Fibroblast of the aortic adventitia (primary cell): ENCODE measurements around the gene NFX1. TPM values are rescaled to one million over a fixed set of nuclear protein-coding genes. Genes with fewer than 3 reads are reported as not detected.
A peak's percentile ranks its signal among the peaks of the same experiment; 100 is the strongest.

Source experiments
- DNase-seq: peaks from one replicate; pipeline ENCODE4 v3.0.0-alpha.2; 2010; ENCODE audit warnings: low read depth
- H3K4me3 ChIP-seq: 2 replicates; pipeline ENCODE4 v1.5.1; 2011; ENCODE audit warnings: low read depth, mild to moderate bottlenecking, control low read depth, low read length, moderate library complexity
- total RNA-seq: library from RNA; depleted of rRNA; stranded (reverse); fragments of >200 nt; gene quantifications from 2 replicates; pipeline ENCODE4 v1.2.3, GENCODE V29; 2012; ENCODE audit warnings: low replicate concordance
- TF ChIP-seq, protein P1 (sequence below): IDR thresholded peaks from 2 replicates; pipeline ENCODE4 v1.5.1; 2011; ENCODE audit warnings: mild to moderate bottlenecking, low read length, control low read depth, inconsistent platforms; ENCODE audit not compliant: insufficient read depth

Gene NFX1
- total RNA-seq, 1 donor: 37.2 TPM

DNA sequence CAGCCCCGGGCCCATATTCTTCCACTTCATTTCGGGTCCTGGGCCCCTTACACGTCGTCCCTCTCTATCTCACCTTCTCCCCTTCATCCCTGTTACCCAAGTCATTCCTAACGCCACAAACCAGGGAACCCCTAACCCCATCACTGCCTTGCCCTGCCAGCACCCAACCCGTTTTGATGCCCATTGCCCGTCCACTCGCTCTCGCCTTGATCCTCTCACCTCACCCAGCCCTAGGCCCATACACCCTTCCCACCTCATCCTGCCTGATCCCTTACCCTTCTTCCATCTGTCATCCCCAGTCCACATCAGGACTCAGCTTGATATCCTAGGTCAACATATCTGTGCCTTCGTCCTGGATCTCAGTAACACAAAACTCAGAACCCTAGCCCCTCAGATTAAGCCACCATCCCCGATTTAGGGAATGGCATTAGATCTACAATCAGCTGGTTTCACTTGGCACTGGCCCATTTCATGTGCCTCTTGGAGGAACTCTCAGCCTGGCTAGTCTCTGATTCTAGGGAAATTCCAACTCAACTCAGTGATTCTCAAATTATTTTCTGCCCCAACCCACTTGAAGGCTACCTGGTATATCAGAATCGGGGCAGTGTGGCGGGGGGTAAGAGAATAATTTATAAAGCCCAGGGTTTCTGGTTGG, 25.0 kb upstream of the NFX1 start:
- peak overlapping the region; percentile 100 for H3K4me3 ChIP-seq
- TF ChIP-seq, protein P1, sequence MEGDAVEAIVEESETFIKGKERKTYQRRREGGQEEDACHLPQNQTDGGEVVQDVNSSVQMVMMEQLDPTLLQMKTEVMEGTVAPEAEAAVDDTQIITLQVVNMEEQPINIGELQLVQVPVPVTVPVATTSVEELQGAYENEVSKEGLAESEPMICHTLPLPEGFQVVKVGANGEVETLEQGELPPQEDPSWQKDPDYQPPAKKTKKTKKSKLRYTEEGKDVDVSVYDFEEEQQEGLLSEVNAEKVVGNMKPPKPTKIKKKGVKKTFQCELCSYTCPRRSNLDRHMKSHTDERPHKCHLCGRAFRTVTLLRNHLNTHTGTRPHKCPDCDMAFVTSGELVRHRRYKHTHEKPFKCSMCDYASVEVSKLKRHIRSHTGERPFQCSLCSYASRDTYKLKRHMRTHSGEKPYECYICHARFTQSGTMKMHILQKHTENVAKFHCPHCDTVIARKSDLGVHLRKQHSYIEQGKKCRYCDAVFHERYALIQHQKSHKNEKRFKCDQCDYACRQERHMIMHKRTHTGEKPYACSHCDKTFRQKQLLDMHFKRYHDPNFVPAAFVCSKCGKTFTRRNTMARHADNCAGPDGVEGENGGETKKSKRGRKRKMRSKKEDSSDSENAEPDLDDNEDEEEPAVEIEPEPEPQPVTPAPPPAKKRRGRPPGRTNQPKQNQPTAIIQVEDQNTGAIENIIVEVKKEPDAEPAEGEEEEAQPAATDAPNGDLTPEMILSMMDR: no peak
- peak; percentile 17 for DNase-seq

DNA sequence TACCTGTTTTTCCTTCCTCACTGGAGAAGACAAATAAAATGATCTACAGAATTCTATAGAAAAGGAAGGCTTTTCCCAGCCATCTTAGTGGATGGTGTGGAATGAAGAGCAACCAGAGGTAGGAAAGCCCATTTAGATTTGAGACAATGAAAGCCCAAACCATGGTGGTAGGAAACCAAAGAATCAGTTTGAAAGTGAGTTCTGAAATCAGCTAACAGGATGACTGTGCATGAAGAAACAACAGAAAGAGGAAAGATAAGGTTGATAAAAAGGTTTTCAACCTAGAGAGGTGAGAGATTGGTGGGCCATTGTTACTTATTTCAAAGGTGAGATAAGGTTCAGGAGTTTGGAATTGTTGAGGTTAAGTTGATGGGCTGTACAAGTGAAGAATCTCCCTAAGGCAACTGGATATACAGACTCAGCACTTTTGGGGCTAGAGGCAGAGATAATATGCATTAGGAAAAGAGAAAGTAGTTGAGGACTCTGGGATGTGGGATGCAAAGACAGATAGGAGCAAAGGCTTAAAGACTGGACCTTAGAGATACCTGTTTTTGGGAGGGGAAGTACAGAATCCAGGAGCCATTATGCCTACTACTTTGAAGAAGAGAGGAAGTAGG, 23.1 kb upstream of the NFX1 start:
- H3K4me3 ChIP-seq: no peak overlapping the region
- no peak for DNase-seq
- TF ChIP-seq, protein P1: no peak

DNA sequence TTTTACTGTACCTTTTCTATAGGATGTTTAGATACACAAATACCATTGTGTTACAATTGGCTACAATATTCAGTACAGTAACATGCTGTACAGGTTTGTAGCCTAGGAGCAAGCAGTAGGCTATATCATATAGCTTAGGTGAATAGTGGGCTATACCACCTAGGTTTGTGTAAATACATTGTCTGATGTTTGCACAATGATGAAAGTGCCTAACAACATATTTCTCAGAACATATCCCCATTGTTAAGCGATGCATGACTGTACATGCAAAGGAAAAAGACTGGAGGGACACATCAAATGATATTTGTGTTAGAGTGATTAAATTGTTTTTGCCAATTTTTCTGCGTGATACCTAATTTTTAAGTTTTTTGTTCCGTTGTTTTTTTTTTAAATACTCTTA, 20.2 kb upstream of the NFX1 start:
- no peak for DNase-seq
- TF ChIP-seq, protein P1: no peak
- no peak overlapping the region for H3K4me3 ChIP-seq

DNA sequence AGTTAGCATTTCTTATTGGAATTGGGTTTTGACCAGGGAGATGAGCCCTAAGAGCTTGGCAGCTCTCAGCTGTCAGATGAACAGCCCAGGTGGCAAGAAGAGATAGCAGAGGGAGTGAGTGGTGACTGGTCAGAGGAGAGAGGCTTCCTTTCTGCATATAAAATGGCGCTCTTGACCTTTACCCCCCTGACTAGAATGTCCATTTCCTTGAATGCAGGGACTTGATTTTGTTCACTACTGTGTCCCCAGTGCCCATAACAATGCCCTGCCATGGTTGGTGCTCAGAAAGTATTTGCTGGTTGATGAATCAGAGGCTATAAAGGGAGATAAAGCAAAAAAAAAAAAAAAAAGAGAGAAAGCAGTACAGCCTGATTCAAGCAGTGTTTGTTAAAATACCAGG, 18.3 kb upstream of the NFX1 start:
- TF ChIP-seq, protein P1: no peak
- no peak for DNase-seq

DNA sequence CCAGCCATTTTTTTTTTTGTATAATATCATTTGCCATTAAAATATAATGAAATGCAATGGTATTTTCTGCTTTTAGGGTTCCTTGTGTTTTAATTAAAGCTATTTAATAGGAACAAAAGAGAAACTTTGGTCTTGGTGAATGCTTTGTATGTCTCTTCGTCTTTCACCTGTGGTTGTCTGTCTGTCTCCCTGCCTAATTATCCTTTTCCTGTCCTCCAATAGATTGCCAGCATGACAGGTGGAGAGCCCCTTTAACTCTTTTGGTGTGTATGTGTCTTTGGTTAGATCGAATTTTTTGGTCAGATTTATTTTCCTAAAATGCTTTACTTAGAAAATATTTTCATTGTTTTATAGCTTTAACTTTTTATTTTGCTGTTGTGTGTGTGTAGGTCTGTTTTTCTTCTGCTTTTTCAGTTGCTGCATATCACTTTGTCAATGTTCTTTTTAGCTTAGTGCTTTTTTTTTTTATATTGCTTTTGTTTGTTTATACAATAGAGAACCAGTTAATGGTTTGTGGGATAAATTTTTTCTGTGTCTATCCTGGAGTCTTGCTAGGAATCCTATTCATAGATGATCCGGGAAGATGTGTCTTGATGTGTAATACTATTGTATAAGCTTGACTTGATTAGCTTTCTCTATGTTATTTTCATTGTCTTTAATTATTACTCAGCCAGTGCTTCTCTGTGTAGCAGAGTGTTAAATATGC, 16.9 kb upstream of the NFX1 start:
- DNase-seq: no peak
- H3K4me3 ChIP-seq: no peak overlapping the region
- TF ChIP-seq, protein P1: no peak

More for the DNA sequence above, 18.3 kb upstream of the NFX1 start:
- H3K4me3 ChIP-seq: no peak overlapping the region

DNA sequence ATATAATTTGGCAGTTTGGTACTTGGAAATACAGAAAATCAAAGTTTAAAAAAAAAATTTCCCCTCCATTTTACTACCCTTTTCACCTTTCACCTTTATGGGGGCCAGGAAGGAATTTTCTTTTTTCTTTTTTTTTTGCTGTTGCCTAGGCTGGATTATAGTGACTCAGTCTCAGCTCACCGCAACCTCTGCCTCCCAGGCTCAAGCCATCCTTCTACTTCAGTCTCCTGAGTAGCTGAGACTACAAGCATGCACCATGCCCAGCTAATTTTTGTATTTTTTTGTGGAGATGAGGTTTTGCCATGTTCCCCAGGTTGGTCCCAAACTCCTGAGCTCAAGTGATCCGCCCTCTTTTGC, 16.4 kb upstream of the NFX1 start:
- H3K4me3 ChIP-seq: no peak overlapping the region
- no peak for DNase-seq
- TF ChIP-seq, protein P1: no peak
